Chondrocyte (in vitro differentiated cells): ENCODE data around the gene NOP53. TPM values are rescaled to one million over a fixed set of nuclear protein-coding genes. Genes with fewer than 3 reads are reported as not detected.
A peak's percentile ranks its signal among the peaks of the same experiment; 100 is the strongest.
"Not testable (repeated sequence)": the region's sequence is repeated elsewhere in the genome, so short reads cannot be mapped to it uniquely, and the experiment has no call there.

ENCODE experiments used
- DNase-seq: peaks from one replicate; pipeline ENCODE4 v3.0.0; 2021; ENCODE audit warnings: mixed read lengths, low spot score
- H3K27ac Mint-ChIP-seq: one replicate; pipeline ENCODE4 v1.8.0; 2021; ENCODE audit warnings: mild to moderate bottlenecking, moderate library complexity, mixed read lengths; ENCODE audit not compliant: unreplicated experiment
- H3K27me3 Mint-ChIP-seq: 2 replicates; pipeline ENCODE4 v1.8.0; 2021; ENCODE audit warnings: low read depth, mixed read lengths
- H3K36me3 Mint-ChIP-seq: 2 replicates; pipeline ENCODE4 v1.8.0; 2021; ENCODE audit warnings: low read depth, mixed read lengths
- H3K4me1 Mint-ChIP-seq: 2 replicates; pipeline ENCODE4 v1.8.0; 2021; ENCODE audit warnings: low read depth, mild to moderate bottlenecking, mixed read lengths
- H3K4me3 Mint-ChIP-seq: one replicate; pipeline ENCODE4 v1.8.0; 2021; ENCODE audit warnings: mild to moderate bottlenecking, moderate library complexity, mixed read lengths; ENCODE audit not compliant: unreplicated experiment
- H3K9me3 Mint-ChIP-seq: 2 replicates; pipeline ENCODE4 v1.8.0; 2021; ENCODE audit warnings: low read depth, mixed read lengths
- CTCF ChIP-seq: fragments of 200-600 bp; sonication (generic); IDR thresholded peaks from 2 replicates; pipeline ENCODE4 v1.5.0; 2021; ENCODE audit warnings: antibody characterized with exemption, mild to moderate bottlenecking, moderate library complexity
- total RNA-seq: library from RNA; stranded (reverse); gene quantifications from 3 replicates; pipeline ENCODE4 v1.2.1, GENCODE V29; 2021

Gene NOP53
- total RNA-seq, 1 donor from 2014 or later = 108 TPM

DNA sequence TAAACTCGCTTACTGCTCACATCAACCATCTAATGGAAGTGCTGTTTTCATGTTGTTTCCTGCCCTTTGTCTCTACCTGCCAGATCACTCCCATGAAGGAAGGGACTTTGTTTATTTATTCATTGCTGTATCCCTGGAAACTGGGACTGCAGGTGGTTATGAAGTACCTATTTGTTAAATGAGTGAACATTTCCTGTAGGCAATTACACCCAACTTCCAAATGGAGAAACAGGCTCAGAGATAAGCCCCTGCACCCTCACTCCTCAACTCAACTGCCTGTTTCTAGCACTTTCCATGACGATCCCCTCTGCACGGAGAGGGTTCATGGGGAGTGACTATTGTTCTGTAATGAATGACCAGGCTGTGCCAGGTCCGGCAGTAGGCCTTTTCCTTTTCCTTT lies 31.2 kb downstream of the NOP53 start:
- H3K4me3 Mint-ChIP-seq = no peak overlapping the region
- H3K27ac Mint-ChIP-seq = no peak overlapping the region
- peaks cover 31% of the 10 kb centered on the region for H3K4me1 Mint-ChIP-seq
- no peaks in the 10 kb centered on the region for H3K27me3 Mint-ChIP-seq
- DNase-seq = no peak
- H3K36me3 Mint-ChIP-seq = peaks cover 5% of the 10 kb centered on the region
- TF ChIP-seq CTCF = no peak
- no peaks in the 10 kb centered on the region for H3K9me3 Mint-ChIP-seq

GRCh38 chr19:47777245-47778048 lies 32.1 kb downstream of the NOP53 start:
- H3K36me3 Mint-ChIP-seq, DNase-seq, H3K27me3 Mint-ChIP-seq, H3K9me3 Mint-ChIP-seq: not testable (repeated sequence)
- Mint-ChIP-seq H3K4me1 (peaks cover 38% of the 10 kb centered on the region), H3K27ac (peak overlapping the region; percentile 94), H3K4me3 (peak overlapping the region; percentile 98)

- Mint-ChIP-seq H3K36me3 (peaks cover 11% of the 10 kb centered on the region), H3K4me3 (peak within 1 kb of the TSS; percentile 98), H3K27me3 (no peaks in the 10 kb centered on the region)
Measured at GRCh38 chr19:47778049-47778953, 33.0 kb downstream of the NOP53 start, which contains the start of gene SELENOW. SELENOW (plus strand) TSS chr19:47778703; CDS start chr19:47778786, 83 bp downstream.

DNA sequence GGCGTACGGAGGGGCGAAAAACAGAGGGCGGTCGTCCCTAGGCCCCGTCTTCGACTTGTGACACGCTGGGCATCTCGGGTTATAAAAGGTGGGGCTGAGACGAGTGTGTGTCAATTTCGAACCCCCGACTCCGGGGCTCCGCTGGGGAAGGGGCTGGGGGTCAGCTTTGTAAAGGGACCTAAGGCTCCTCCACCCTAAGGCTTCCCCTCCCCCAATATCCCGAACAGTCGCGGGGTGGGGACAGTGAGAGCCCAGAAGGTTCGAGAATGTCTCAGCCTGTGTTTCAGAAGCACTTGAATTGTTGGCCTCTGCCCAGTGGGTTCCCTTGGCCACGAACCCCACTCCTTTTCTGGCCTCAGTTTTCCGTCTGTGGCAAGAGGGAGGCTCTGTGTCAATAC lies 33.6 kb downstream of the NOP53 start:
- Mint-ChIP-seq H3K27me3 (no peaks in the 10 kb centered on the region), H3K27ac (peak overlapping the region; percentile 94), H3K9me3 (no peaks in the 10 kb centered on the region), H3K36me3 (peaks cover 14% of the 10 kb centered on the region), H3K4me1 (peaks cover 38% of the 10 kb centered on the region), H3K4me3 (peak overlapping the region; percentile 98)
- no peak for TF ChIP-seq CTCF
- no peak for DNase-seq

More at GRCh38 chr19:47778049-47778953, 33.0 kb downstream of the NOP53 start, which contains the start of gene SELENOW:
- H3K4me1 Mint-ChIP-seq = peaks cover 38% of the 10 kb centered on the region
- no peaks in the 10 kb centered on the region for H3K9me3 Mint-ChIP-seq
- DNase-seq = no peak
- H3K27ac Mint-ChIP-seq = peak within 1 kb of the TSS; percentile 94
- TF ChIP-seq CTCF = no peak

GRCh38 chr19:47779524-47780214 lies 34.3 kb downstream of the NOP53 start:
- Mint-ChIP-seq H3K27me3 (no peaks in the 10 kb centered on the region), H3K27ac (peak overlapping the region; percentile 94), H3K4me3 (peak overlapping the region; percentile 98), H3K9me3 (no peaks in the 10 kb centered on the region), H3K4me1 (peaks cover 38% of the 10 kb centered on the region), H3K36me3 (peaks cover 21% of the 10 kb centered on the region)
- no peak for TF ChIP-seq CTCF
- no peak for DNase-seq
